Dendritic cell treated with granulocyte-macrophage colony-stimulating factor and Interleukin-4, amounts not matched to agents 40 ng/mL and 50 ng/mL, for 4 days (primary cell): ENCODE measurements around the gene RNF144A.

Experiments used
- H3K27ac Mint-ChIP-seq: one replicate; pipeline ENCODE4 v1.8.0; 2022; ENCODE audit warnings: mild to moderate bottlenecking, mixed read lengths
- H3K27me3 Mint-ChIP-seq: one replicate; pipeline ENCODE4 v1.8.0; 2022; ENCODE audit warnings: mild to moderate bottlenecking, mixed read lengths
- H3K36me3 Mint-ChIP-seq: one replicate; pipeline ENCODE4 v1.8.0; 2022; ENCODE audit warnings: low read depth, mixed read lengths
- H3K4me1 Mint-ChIP-seq: one replicate; pipeline ENCODE4 v1.8.0; 2022; ENCODE audit warnings: low read depth, mixed read lengths
- H3K4me3 Mint-ChIP-seq: one replicate; pipeline ENCODE4 v1.8.0; 2022; ENCODE audit warnings: mild to moderate bottlenecking, moderate library complexity, mixed read lengths
- H3K9me3 Mint-ChIP-seq: one replicate; pipeline ENCODE4 v1.8.0; 2022; ENCODE audit warnings: mixed read lengths
- intact Hi-C: fragments of 100-400 bp; cut with micrococcal nuclease; formaldehyde crosslinking; loops from one replicate; pipeline ENCODE4 v1.15.0; 2022

RNF144A gene

DNA sequence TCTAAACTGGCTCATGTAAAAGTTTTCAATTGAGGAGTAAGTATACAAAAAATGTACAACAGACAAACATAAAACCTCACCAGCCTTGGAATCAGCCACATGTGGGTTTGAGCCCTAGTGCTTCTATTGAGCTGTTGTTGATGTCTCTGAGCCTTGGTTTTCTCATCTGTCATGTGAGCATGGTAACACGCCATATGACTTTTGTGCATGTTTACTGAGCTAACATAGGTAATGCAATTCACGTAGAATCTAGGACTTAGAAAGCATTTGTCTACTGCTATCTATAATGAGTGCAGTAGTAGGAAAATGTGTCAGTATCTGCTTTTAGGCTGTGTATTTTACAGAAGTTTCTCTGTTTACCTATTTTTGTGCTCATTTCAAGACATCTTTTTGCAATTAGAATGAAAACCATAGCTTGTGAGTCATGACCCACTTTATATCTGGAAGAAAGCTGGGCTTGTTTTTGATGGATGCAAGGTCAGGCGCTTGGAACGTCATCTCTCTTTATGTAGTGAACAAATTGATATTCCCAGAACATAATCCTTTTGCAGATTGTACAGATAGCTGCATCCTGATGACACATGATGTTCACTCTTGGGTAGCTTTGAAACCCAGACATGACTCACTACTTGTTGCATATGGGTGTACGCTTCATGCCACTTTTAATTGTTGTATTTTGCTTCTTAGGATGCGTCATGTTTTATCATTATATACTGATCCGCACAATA, 94.3 kb downstream of the RNF144A start:
- Mint-ChIP-seq H3K27ac (no peak overlapping the region), H3K4me3 (no peak overlapping the region), H3K27me3 (peaks cover 7% of the 10 kb centered on the region), H3K36me3 (no peaks in the 10 kb centered on the region), H3K4me1 (peaks cover 49% of the 10 kb centered on the region), H3K9me3 (no peaks in the 10 kb centered on the region)
- intact Hi-C loops, result loop anchor here (5.0 kb wide), 1 partner anchor 94 kb away; the partner anchor contains the start of gene RNF144A

DNA sequence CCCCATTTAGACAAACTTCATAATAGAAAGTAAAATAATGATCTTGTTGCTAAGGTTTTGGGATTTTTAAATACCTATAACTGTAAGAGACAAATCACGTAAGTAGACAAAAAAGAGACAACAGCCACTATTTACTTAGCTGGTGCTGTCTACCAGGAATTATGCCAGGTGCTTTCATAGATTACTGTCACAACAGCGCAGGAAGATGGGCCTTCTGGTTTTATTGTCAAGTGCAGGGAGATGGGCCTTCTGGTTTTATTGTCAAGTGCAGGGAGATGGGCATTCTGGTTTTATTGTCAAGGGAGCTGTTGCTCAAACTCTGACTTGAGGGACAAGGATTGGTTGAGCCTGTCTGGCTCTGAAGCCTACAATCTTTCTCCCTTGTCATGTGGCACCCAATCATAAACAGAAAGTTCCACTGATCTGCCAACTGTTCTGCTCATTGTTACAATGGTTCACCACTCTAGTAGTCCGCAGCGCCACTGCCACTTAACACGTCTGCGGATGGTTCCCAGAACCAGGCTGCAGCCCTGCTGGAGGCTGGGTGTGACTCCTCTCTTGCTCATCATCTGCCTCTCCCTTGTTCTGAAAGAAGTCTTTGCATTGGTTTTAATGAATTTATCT, 95.0 kb downstream of the RNF144A start:
- H3K27me3 Mint-ChIP-seq, result peaks cover 3% of the 10 kb centered on the region
- H3K4me1 Mint-ChIP-seq, result peaks cover 43% of the 10 kb centered on the region
- no peak overlapping the region for H3K4me3 Mint-ChIP-seq
- no peaks in the 10 kb centered on the region for H3K36me3 Mint-ChIP-seq
- intact Hi-C loops, result loop anchor here (5.0 kb wide), 1 partner anchor 95 kb away; the partner anchor contains the start of gene RNF144A
- no peaks in the 10 kb centered on the region for H3K9me3 Mint-ChIP-seq
- no peak overlapping the region for H3K27ac Mint-ChIP-seq

DNA sequence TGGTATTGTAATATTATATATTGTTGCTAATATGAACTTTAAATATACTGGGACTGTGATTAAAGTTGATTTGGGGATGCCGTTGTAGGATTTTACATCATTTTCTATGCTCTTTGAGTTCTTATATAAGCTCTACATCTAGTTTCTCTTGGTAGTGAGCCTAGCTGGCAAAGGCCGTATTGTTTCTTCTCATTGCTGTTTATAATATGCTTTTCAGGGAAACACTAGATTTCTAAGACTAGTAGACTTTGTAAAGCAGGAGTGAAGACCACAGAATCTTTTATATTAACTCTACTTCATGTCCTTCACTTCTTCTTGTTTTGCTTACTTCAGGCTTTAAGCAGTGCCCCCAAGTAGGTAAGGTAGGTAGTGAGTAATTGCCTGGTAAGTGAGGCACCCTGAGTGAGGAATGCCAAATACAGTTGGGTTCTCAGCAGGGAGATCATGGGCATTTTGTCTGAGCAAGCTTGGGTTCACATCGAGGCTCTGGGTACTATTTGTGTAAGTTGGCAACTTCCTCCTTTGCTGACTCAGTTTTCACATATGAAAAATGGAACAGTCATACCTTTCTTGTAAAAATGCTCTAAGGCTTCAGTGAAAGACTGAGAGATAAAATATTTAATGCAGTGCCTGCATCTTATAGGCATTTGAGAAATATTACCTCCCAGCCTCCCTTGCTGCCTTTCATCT, 96.4 kb downstream of the RNF144A start:
- intact Hi-C loops, result loop anchor here (5.0 kb wide), 1 partner anchor 96 kb away; the partner anchor contains the start of gene RNF144A
- no peak overlapping the region for H3K4me3 Mint-ChIP-seq
- H3K36me3 Mint-ChIP-seq, result no peaks in the 10 kb centered on the region
- peaks cover 2% of the 10 kb centered on the region for H3K27me3 Mint-ChIP-seq
- H3K27ac Mint-ChIP-seq, result no peak overlapping the region
- H3K9me3 Mint-ChIP-seq, result no peaks in the 10 kb centered on the region
- H3K4me1 Mint-ChIP-seq, result peaks cover 30% of the 10 kb centered on the region

DNA sequence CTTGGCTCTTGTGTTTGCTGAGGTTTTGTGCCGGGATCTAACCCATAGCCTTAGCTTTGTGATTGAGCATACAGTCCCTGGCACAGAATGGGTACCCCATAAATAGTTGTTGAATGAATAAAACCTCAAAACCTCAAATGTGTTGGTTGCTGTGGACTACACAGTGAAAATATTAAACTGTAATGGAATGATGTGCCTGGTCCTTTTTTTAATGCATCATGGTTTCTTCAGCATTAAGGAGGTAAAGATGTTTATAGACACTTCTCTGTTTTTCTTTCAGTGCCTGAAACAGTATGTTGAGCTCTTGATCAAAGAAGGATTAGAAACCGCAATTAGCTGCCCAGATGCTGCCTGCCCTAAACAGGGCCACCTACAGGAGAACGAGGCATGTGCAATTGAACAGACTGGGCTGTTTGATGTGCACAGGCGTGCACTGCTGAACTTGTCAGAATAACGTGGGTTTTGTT, 97.0 kb downstream of the RNF144A start:
- H3K4me3 Mint-ChIP-seq, result no peak overlapping the region
- H3K27ac Mint-ChIP-seq, result peak overlapping the region; percentile 19
- peaks cover 2% of the 10 kb centered on the region for H3K27me3 Mint-ChIP-seq
- intact Hi-C loops, result loop anchor here (5.0 kb wide), 1 partner anchor 97 kb away; the partner anchor contains the start of gene RNF144A
- no peaks in the 10 kb centered on the region for H3K36me3 Mint-ChIP-seq
- peaks cover 25% of the 10 kb centered on the region for H3K4me1 Mint-ChIP-seq
- no peaks in the 10 kb centered on the region for H3K9me3 Mint-ChIP-seq

DNA sequence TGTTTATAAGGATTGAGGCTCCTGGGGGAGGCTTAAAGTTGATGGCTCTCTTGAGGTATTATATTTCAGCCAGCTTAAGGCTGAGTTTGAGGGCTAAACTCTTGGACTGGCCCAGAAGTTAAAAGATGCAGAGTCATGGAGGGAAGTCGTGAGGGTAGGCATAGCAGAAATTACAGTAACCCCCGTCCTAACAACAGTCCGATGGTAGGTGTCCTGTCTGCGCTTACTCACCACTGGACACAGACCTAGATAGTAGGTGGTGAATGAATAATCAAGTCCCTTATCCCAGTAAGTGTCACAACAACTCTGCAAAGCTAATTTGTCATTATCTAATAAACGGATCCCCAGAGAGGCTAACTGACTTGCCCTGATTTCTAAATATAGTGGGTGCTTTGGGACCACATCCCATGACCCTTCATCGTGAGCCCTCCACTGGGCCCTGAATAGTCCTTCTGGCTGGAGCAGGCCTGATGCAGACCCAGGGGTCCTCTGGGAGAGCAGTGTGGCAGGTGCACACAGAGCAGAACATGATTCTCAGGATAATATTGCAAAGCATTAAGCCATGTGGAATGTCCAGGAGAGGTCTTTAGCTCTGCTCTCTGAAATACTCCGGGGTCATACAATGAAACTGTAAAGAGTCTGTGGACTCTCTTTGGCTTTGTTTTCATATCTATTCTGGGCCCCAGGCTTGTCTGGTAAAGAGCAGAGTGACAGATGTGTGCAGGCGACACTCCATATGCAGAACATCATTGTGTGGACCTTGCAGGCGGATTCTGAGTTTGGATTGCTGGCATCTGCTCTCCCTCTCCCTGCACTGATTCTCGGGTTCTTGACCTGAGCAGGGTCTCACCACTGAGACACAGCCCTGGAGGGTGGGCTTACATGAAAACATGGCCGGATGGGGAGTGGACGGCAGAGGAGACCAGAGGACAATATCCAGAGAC, 98.1 kb downstream of the RNF144A start:
- Mint-ChIP-seq H3K27me3 (peaks cover 2% of the 10 kb centered on the region), H3K4me1 (peaks cover 25% of the 10 kb centered on the region), H3K36me3 (no peaks in the 10 kb centered on the region), H3K27ac (no peak overlapping the region), H3K4me3 (no peak overlapping the region), H3K9me3 (no peaks in the 10 kb centered on the region)
- intact Hi-C loops, result no loop called here

DNA sequence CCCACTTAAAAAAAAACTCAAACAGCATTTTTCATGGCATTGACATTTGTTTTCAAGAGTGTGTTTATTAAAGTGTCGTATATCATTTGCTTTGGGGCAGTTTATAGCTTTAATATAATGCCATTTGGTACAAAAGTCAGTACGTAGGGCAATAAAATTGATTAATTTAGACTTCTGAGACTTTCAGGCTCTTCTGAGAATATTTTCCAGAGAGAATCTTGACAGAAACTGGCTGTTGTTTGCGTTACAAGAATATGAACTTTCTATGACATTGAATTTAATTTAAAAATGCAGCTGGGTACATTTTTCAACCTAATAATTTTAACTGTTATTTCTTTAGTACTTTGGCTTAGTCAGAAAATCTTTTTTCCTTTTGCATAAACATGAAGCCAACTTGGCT, 98.9 kb downstream of the RNF144A start:
- Mint-ChIP-seq H3K36me3 (no peaks in the 10 kb centered on the region), H3K27me3 (no peaks in the 10 kb centered on the region), H3K4me3 (no peak overlapping the region), H3K4me1 (peaks cover 20% of the 10 kb centered on the region), H3K27ac (no peak overlapping the region), H3K9me3 (no peaks in the 10 kb centered on the region)
- intact Hi-C loops, result no loop called here

DNA sequence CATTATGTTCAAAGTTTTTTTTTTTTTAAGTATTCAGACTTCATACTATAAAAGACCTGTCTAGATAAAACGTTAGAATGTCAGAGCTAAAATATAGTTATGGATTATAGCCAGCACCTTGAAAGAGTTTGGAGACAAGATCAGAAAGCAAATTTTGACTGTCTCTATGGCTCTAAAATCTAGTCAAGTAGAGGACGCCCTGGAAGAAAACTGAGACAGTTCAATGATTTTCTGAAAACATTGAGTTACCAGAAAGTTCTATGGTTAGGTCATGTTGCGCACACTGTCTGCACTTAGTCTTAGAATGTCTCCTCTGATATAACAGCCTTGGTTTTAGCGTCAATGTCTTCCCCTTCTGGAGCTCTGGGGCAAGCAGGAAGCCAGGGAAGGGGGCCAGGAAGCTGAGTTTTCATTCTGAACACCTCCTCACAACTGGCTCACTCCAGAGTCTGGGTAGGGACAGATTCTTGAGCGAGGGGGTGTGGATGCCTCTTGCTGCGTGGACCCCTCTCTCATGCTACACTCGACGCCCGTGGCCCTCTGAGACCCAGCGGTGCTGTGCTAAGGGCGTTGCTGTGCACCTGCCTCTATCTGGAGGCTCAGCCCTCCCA, 99.5 kb downstream of the RNF144A start:
- Mint-ChIP-seq H3K4me3 (no peak overlapping the region), H3K36me3 (no peaks in the 10 kb centered on the region), H3K4me1 (peaks cover 20% of the 10 kb centered on the region), H3K27ac (no peak overlapping the region), H3K27me3 (no peaks in the 10 kb centered on the region), H3K9me3 (no peaks in the 10 kb centered on the region)
- intact Hi-C loops, result no loop called here

DNA sequence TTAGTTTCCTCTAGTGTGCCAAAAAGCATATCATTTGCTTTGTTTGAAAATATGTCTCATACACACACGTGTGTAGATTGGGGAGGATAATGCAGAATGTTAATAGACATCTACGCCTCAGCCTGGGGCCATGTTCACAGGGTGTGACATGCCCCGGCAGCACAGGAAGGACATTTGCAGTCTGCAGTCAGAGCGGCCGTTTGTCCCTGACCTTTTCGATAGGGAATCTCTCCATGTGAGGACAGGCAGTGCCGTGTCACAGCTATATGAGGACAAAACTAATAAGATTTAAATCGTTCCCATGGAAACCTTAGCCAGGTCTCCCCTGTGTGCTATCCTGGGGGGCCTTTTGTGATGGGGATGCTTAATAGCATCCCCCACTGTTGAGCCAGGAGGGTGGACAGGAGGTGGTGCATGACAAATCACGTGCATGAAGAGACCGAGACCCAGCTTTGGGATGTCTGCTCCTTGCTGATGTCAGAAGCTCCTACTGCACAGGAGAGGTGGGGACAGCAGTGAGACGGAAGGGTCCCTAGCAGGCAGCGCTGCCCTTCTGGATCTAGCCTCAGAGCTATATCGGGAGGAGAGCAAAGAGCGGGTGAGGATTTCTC, 100.6 kb downstream of the RNF144A start:
- Mint-ChIP-seq H3K9me3 (no peaks in the 10 kb centered on the region), H3K27me3 (no peaks in the 10 kb centered on the region), H3K27ac (no peak overlapping the region), H3K36me3 (no peaks in the 10 kb centered on the region), H3K4me3 (no peak overlapping the region), H3K4me1 (peaks cover 20% of the 10 kb centered on the region)
- intact Hi-C loops, result no loop called here

DNA sequence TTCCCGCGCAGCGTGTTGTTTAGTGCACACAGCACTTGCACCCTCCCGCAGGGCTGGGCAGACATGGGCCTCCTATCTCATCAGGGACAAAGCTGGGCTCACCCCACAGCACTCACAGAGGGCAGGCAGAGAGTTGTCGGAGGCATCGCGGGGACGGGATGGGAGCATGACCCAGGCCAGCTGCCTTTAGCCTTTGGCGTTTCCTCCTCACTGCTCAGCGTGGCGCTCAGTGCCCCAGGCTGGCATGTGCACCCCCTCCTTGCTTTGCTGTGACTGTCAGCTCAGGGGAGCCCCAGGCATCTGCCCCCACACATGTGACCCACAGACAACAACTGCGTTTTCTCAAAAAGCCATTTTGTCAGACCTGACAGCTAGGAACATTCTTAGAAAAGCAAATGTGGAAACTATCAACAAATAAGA, 101.1 kb downstream of the RNF144A start:
- Mint-ChIP-seq H3K4me1 (peaks cover 20% of the 10 kb centered on the region), H3K9me3 (no peaks in the 10 kb centered on the region), H3K4me3 (no peak overlapping the region), H3K27ac (no peak overlapping the region), H3K27me3 (no peaks in the 10 kb centered on the region), H3K36me3 (no peaks in the 10 kb centered on the region)
- intact Hi-C loops, result no loop called here

DNA sequence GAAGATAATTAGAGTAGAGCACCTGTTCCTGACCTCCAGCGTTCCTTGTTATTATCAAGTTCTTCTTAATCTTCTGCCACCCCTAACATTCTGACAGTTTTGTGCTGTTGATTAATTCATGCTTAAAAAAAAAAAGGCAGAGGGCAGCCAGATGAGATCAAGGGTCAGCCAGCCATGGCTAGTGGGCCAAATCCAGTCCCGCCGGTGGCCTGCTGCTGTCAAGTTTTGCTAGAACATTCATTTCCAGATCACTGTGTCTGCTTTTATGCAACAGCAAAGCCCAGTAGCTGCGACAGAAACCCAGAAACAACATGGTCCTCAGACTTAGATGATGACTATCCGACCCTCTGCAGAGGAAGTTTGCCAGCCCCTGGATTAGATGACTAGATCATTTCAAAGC, 101.6 kb downstream of the RNF144A start:
- Mint-ChIP-seq H3K27me3 (no peaks in the 10 kb centered on the region), H3K27ac (no peak overlapping the region), H3K4me1 (peaks cover 20% of the 10 kb centered on the region), H3K36me3 (no peaks in the 10 kb centered on the region), H3K4me3 (no peak overlapping the region), H3K9me3 (no peaks in the 10 kb centered on the region)
- intact Hi-C loops, result no loop called here

DNA sequence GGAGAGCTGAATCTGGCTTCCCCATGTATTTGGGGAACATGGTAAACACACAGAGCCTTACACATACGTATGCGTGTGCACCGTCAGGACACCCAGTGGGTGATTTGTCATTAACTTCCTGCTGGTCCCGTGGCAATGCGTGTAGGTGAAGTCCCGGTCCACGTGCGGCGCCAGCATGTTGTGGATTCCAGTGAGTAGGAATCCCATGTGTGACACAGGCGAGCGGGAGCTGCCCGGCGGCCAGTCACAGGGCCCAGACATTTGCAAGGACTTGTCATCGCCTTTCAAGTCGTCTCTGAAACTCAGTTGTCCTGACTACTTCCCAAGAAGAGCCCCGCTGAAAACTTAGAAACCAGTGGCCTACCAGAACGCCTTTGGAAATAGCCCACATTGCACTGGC, 102.0 kb downstream of the RNF144A start:
- intact Hi-C loops, result no loop called here

DNA sequence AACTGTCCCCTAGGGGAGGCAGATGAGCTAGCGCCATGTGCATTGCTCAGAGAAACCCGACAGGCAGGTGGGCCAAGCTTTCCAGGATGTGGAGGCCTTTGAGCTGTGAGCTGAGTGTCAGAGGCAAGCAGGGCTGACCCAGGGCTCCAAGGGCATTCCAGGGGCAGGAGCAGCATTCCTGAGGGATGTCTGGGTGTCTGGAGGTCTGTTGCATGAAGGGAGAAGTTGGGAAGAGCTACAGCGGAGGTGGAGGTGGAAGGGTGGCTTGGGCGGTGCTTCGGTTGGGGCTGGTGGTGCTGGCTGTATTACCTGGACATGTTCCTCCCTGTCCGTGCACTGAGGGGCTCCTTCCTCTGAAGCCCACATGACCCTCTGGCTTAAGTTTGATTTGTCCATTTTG, 102.8 kb downstream of the RNF144A start:
- intact Hi-C loops, result no loop called here
- H3K36me3 Mint-ChIP-seq, result no peaks in the 10 kb centered on the region
- no peak overlapping the region for H3K4me3 Mint-ChIP-seq
- H3K27me3 Mint-ChIP-seq, result no peaks in the 10 kb centered on the region
- no peaks in the 10 kb centered on the region for H3K9me3 Mint-ChIP-seq
- H3K27ac Mint-ChIP-seq, result no peak overlapping the region
- peaks cover 7% of the 10 kb centered on the region for H3K4me1 Mint-ChIP-seq

More for the DNA sequence above, 102.0 kb downstream of the RNF144A start:
- H3K27me3 Mint-ChIP-seq, result no peaks in the 10 kb centered on the region
- no peaks in the 10 kb centered on the region for H3K36me3 Mint-ChIP-seq
- H3K4me1 Mint-ChIP-seq, result peaks cover 15% of the 10 kb centered on the region
- H3K9me3 Mint-ChIP-seq, result no peaks in the 10 kb centered on the region
- H3K27ac Mint-ChIP-seq, result no peak overlapping the region
- H3K4me3 Mint-ChIP-seq, result no peak overlapping the region

DNA sequence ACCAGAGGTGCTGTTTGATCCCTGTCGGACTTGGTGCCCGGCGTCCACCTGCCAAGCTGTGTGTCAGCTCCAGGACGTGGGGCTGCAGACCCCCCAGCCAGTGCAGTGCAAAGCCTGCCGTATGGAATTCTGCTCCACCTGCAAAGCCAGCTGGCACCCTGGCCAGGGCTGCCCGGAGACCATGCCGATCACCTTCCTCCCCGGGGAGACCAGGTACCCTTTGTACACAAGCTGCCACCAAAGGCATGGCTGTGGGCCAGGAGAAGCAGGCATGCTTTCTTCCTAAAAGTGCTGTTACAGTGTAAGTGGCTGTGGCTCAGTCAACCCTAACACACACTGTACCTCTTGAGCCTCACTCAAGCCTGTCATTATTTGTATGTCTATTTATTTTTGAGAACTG, 103.3 kb downstream of the RNF144A start:
- Mint-ChIP-seq H3K4me3 (no peak overlapping the region), H3K9me3 (no peaks in the 10 kb centered on the region), H3K36me3 (no peaks in the 10 kb centered on the region), H3K27me3 (no peaks in the 10 kb centered on the region), H3K27ac (no peak overlapping the region), H3K4me1 (peaks cover 3% of the 10 kb centered on the region)
- intact Hi-C loops, result no loop called here
